GM18867 (cell line): ENCODE results near the gene AHRR.

Experiments
- ATAC-seq: cut with Tn5 transposase; IDR thresholded peaks from one replicate; pipeline ENCODE4 v1.9.1; 2021; ENCODE audit warnings: mild to moderate bottlenecking, moderate library complexity; ENCODE audit not compliant: unreplicated experiment

Gene AHRR

DNA sequence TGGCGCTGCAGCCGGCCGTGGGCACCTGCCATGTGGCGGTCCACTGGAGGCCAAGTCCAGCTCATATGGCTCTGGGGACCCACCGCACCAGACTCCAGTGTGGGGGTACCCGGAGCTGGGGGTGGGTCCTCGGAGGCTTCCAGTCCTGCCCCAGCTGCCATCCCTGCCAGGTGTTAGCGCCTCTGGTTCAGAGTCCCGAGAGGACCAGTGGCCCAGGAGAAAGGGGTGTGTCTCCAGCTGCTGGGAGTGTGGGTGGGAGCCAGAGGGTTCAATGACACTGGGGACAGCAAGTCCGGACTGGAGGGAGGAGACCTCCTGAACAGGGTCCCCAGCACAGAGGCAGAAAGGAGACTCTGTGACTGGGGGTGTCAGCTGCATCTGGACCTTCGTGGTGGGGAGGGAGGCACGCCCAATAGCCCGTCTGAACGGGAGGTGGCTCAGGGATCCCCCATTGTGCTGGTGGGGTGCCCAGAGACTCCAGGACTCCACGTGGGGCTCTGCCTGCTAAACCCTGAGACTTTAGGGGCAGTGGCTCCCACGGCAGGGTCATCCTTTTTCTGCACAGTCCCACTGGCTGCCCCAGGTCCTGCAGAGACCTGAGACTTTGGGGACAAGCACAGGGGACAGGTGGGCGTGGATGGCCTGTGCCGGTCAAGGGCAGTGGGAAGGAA lies 2.4 kb upstream of the AHRR start:
- ATAC-seq: no peak

DNA sequence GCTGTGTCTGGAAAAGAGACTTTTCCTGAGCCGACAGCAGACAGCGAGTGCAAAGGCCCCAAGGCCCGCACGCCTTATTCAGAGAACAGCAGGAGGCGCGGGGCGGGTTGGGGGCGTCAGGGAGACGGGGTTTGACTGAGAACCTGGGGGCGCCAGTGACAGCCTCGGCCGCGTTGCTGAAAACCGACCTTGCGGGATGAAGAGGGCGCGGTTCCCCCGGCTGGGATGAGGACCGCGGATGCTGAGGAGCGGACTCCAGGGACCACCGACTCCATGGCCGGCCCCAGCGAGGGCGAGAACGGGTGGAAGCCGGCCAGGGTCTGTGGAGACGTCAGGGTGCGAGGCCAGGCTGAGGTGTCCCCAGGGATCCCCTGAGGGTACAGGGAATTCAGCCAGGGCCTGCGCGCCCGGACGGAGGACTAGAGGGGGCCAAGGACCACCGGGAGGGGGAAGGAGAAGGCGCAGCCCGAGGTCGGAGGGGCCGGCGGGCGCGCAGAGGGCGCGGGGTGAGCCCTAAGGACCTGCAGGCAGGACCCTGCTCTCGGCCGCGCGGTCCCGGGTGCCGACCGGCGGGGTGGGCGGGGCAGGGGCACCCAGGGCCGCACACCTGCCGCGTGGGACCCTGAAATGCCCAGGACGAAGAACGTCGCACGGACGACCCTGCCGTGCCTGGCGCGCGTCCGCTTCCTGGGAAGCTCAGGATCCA lies 837 bp upstream of the AHRR start:
- ATAC-seq: no peak

DNA sequence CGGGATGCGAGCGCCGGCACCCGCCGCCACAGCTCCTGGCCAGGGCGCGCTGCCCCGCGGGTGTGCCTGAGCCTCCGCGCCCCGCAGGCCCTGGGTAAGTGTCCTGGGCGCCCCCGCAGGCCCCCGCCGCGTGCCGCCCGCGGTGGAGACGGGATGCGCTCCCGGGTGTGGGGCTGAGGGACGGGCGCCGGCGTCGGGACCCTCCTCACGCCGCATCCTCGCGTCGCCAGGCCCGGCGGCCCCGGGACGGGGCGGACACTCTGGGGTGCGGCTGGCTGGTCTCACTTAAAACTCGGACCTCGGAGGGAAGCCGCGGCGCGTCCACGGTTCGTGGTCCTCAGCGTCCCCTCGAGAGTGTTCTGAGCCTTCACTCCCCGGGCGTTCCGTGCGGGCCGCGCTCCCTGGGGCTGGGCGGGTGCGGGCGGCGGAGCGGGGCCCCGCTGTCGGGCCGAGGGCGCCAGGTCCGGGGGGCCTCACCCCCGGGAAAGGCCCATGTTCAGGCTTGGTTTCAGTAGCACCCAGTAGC lies 275 bp downstream of the AHRR start:
- ATAC-seq: no peak

DNA sequence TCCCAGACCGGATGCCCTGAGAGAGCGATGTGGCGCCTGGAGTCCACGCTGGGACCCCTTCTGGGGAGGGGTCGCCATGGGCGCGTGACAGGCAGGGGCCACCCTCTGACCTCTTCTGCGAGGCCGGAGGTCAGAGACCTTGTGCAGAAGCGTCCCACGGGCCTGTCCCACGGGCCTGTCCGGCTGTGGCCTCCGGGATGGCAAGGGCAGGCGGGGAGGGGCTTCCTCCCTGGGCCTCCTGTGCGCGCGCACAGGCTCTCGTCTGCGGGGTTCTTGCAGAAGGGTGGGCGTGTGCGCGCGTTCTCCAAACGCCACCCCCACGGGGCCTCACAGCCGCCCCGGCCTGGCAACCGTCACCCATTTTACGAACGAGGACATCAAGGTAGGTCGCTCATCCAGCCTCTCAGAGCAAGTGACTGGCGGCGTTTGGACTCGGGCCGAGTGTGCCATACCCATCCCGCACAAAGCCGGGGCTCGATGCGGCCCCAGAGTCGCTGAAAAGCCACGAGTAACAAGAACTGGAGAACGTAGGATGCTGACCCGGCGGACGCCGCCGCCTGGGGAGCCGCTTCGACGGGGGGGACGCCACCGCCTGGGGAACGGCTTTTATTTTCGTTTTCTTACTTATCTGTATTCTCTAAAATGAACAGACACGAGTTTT lies 897 bp downstream of the AHRR start:
- no peak for ATAC-seq

DNA sequence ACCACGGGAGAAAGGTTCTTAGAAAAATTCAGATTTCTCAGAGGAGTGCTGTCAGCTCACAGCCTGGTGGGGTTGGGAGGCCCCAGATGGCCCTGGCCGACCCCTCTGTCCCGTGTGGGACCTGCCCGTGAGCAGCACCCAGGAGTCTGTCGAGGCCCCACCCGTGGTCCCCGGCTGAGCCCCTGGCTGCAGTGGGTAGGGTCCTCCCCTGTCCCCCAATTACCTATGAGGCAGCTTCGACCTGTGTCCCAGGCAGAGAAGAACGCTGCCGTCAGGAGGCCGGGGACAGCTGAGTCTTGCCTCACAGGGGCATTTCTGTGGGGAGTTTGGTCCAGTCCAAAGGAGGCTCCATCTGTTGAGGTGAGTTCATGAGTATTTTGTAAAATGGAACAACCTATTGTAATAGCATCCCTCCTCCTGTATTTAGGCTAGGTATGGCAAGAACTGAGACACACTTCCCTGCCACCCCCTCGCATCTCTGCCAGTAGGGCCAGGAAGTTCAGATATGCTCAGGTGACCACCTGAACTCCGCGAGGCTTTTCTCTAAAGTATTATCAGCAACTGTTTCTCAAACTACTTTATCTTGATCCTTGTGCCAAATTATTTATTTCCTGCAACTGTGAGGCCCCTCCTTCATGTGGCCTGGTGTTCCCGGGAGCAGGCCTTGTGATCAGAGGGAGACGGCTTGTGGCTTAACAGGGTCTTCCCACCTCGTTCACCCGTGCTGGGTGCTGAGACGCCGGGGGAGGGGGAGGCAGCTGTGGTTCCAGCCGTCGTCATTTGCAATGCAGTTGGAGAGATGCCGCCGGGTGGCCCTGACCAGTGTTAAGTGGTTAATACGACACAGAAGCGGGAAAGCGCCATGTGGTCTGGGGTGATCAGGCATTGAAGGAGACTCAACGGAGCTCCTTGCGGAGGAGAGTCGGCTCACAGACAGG lies 1.7 kb downstream of the AHRR start:
- no peak for ATAC-seq

DNA sequence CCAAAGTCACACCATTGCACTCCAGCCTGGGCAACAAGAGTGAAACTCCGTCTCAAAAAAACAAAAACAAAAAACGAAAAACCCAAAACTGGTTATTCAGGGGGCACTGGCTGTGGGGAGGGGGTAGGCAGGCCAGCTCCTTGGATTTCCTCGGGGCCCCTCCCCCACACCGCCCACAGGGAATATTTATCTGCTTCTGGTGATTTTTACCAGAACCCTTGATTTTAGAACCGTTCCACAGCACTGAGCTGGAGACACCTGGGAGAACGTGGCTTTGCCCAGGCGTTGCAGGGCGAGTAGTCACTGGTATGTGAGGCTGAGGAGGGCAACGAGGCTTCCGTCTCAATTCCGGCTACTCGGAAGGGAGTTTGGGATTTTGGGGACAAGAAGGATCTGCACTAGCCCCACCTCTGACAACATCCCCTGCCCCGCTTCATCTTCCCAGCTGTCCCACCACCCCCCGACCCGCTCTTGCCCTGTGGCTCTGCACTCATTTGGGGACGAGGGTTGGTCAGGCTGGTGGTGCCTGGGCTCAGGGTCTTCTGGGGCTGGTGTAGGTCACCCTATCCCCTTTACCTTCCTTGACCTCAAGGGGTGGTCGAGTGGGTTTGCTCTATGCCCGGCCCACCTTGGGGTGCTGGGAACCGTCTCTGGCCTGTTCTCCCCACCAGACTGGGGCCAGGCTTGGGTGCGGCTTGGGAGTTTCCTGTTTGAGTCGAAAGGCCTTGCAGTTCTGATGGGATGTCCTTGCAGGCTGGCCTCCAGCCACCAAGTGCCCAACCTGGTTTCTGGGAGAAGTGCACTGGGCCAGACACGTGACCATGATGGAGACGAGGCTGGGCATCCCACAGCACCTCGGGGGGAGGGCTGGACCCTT lies 3.5 kb downstream of the AHRR start:
- ATAC-seq: no peak

DNA sequence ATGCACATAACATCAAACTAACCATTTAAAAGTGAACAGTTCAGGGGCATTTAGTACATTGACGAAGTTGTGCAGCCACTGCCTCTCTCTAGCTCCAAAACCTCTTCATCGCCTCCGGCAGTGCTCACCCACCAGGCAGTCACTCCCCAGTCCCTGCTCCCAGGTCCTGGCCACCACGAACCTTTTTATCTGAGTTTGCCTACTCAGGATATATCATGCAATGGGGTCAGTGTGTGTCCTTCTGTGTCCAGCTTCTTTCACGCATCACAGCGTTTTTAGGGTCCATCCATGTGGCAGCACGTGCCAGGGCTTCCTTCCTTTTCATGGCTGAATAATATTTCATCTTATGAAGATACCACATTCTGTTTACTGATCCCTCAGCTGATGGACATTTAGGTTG lies 4.6 kb downstream of the AHRR start:
- ATAC-seq: no peak

DNA sequence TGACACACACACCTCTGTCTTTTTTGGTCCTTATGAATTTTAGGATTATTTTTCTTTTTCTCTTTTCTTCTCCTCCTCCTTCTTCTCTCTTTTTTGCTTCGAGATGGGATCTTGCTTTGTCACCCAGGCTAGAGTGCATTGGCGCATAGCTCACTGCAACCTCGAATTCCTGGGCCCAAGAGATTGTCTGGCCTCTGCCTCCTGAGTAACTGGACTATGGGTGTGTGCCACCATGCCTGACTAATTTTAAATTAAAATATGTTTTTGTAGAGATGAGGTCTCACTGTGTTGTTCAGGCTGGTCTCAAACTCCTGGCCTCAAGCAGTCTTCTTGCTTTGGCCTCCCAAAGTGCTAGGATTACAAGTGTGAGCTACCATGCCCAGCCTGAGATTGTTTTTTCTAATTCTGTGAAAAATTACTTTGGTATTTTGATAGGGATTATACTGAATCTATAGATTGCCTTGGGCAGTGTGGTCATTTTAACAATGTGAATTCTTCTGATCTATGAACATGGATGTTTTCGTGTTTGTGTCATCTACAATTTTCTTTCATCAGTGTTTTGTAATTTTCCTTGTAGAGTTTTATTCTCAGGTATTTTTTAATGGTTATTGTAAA lies 7.7 kb downstream of the AHRR start:
- ATAC-seq: no peak

DNA sequence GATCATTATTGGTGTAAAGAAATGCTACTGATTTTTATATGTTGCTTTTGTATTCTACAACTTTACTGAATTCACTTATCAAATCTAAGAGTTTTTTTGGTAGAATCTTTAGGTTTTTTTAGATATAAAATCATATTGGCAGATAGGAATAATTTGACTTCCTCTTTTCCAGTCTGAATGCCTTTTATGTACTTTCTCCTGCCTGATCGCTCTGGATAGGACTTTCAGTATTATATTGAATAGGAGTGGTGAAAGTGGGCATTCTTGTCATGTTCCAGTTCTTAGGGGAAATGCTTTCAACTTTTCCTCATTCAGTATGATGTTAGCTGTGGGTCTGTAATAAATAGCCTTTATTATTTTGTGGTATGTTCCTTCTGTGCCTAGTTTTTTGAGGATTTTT lies 8.3 kb downstream of the AHRR start:
- ATAC-seq: no peak

DNA sequence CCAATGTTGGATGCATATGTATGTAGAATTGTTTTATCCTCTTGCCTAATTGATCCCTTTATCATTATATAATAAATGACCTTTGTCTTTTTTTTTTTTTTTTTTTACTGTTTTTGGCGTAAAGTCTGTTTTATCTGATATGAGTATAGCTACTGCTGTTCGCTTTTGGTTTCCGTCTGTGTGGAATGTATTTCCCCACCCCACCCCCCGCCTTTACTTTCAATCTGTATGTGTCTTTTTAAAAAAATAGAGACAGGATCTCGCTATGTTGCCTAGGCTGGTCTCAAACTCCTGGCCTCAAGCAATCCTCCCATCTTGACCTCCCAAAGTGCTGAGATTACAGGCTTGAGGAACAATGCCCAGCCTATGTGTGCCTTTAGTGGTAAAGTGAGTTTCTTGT lies 11.3 kb downstream of the AHRR start:
- ATAC-seq: no peak

DNA sequence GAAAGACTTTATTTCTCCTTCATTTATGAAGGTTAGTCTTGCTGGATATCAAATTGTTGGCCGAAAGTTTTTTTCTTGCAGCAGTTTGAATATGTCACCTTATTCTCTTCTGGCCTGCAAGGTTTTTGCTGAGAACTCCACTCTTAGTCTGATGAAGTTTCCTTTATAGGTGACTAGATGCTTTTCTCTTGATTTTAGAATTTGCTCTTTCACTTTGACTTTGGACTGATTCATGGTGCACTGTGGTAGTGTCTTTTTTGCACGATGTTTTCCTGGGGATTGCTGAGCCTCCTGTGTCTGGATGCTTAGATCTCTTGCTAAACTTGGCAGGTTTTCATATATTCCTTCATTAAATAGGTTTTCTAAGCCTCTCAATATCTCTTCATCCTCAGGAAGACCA lies 12.4 kb downstream of the AHRR start:
- no peak for ATAC-seq

DNA sequence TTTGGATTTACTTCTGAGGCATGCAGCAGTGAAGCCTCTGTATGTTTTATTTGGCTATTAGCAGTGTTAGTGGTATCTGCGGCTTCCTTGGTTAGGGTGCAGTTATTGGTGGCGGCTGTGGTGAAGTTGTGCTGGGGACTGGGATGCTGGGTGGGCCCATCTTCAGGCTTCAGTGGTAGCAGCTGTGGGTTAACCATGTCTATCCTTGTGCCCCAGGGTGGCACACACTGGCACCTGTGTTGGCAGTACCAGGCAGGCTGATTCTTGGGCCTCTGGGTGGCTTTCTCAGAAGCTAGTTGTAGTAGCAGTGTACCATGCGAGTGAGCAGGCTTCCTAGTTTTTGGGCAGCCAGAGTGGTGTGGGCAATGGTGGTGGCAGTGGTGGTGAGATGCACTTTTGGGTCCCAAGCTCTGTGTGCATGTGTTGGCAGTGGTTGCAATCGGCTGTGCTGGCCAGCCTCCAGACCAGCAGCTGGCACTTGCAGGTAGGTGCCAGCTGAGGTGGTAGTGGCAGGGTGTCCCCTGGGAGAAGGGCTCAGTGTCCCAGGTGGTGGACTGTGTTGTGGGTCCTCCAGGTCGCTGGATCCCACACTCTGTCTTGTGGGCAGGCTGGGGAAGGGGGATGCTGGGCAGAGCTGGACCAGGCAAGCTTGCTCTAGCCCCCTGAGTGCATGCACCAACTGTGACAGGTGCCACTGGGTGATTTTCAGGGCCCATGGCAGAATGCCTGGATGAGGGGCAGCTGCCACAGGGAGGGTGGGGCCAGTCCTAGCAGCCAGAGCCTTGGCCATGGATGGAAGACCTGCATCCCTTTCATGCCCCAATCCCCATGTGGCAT lies 13.6 kb downstream of the AHRR start:
- no peak for ATAC-seq

DNA sequence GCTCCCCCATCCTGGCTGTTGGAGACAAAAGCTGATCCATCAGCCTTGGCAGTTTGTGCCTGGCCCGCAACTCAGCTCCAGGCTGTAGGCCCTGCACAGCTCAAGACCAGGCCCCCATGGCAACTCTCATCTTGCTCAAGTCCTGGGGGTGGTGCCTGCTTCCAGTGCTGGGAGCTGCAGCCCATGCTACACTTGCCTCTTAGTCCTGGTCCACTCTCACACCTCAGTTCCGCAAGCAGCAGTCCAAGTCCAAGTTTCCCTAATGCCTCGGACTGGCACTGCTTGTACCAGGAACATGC lies 14.2 kb downstream of the AHRR start:
- ATAC-seq: no peak

DNA sequence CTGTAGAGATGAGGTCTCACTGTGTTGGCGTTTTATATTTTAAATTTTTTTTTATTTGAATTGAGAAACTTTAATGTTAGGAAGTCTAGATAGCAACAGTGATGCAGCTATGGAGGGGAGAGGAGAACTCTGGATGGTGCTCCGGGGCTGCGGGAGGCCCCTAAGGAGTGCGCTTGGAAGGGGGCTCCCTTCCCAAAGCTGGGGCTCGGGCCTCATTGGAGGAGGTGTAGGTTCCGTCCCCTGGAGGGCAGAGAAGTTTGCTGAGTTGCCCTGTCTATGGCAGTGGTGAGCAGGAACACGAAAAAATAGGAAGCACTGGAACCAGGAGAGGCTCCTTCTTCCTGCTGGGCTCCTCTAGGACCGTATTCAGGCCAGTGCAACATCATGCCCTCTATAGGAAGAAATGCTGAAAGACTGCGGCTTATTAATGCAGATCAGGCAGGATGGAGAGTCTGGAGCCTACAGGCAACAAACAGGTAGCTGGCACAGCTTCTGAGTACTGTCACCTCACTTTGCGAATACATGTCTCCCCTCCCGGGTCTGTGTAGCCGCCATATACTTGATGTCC lies 16.1 kb downstream of the AHRR start:
- no peak for ATAC-seq

DNA sequence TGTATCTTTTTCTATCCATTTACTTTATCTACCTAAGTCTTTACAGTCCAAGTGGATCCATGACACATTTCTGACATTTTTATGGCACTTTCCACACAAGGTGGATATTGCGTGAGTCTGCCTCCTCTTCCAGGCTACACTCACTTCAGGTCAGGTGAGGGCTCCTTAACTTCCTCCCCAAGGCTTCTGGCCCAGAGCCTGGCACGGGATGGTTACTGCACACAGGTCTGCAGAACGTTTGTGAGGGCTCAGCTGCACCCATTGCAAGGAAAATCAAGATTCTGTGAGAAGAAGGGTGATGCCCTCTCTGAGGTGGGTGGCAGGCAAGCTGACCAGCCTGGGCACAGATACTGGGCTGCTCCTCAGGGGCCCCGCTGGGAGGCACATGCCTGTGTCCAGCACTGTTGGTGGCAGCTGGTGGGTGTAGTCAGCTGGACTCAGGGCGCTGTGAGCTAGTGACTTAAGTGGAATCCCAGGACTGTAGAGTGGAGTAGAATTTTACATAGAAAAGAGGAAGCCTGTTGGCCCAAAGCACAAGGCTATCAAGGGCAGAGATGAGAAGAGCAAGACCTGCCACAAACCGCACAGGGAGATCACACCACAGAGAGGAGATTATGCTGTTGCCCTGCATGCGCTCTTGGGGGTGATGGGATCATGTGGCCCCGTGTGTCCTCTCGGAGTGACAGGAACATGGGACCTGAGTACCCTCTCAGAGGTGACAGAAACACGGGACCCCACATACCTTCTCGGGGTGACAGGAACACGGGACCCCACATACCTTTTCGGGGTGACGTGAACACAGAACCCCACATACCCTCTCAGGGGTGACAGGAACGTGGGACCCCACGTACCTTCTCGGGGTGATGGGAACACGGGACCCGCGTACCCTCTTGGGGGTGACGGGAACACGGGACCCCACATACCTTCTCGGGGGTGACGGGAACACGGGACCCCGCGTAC lies 21.3 kb downstream of the AHRR start:
- ATAC-seq: no peak

DNA sequence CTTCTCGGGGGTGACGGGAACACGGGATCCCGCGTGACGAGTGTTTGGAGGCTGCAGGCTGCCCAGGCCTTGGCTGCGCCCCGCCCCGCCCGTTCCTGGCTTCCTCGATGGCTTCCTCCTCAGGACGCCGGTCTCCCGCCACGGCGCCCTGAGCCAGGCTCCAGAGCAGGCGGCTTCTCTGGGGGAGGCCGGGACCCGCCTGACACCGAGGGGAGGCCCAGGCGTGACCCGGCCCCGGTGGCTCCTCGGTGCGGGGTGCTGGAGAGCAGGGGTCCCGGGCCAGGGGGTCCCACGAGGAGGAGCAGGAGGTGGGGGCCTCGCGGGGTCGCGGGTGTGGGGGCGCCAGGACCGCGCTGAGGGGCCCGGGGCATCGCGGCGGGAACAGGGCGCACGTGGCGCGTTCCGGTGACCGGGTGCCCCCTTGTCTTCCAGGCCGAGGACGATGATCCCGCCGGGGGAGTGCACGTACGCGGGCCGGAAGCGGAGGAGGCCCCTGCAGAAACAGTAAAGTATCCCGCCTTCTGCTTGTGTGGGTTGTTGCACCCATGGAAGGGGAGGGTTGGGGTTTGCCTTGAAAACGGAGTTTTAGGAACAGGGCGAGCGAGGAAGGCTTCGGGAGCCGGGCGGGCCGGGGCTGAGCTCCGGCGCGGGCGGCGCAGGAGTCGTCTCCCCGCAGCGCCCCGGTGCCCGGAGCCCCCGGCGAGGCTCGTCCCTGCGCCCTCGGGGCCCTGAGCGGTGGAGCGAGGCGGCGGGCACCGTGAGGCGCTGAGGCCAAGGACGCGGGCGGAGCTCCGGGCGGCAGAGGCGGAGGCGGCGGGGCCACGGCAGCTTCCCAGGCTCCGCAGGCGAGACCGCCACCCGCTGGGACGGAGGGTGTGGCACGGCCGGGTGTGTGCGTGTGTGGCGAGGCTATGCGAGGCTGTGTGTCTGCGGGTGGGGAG lies 22.2 kb downstream of the AHRR start:
- ATAC-seq: no peak
